MCF 10A (cell line): ENCODE data around the gene ATP23. TPM values are rescaled to one million over a fixed set of nuclear protein-coding genes. Genes with fewer than 3 reads are reported as not detected.

Experiments used
- BruUV-seq: library from RNA; stranded (reverse); fragments of 400-500 nt; replicated peaks from 2 replicates; lab custom pipeline; 2021; lab: Mats Ljungman, UMichigan
- CTCF ChIA-PET: fragments of 300-600 bp; sonication (Branson Sonifier 250); formaldehyde crosslinking; extraction: SDS; loops from one replicate; lab custom pipeline; 2021; ENCODE audit warnings: antibody characterized with exemption, inconsistent platforms; lab: Yijun Ruan, JAX
- POLR2A ChIA-PET: fragments of 300-600, 350-650 bp; sonication (Branson Sonifier 250); formaldehyde crosslinking; extraction: SDS; loops from one replicate; lab custom pipeline; 2020; ENCODE audit warnings: antibody characterized with exemption, inconsistent platforms; lab: Yijun Ruan, JAX
- DNase-seq: peaks from one replicate; pipeline ENCODE4 v3.0.0-alpha.2; 2018; ENCODE audit not compliant: unreplicated experiment
- H3K27ac Mint-ChIP-seq: one replicate; pipeline ENCODE4 v1.8.0; 2022; ENCODE audit warnings: mild to moderate bottlenecking, low read depth, mixed read lengths; ENCODE audit not compliant: unreplicated experiment
- H3K27me3 Mint-ChIP-seq: one replicate; pipeline ENCODE4 v1.8.0; 2022; ENCODE audit warnings: mixed read lengths; ENCODE audit not compliant: insufficient read depth, unreplicated experiment
- H3K36me3 Mint-ChIP-seq: one replicate; pipeline ENCODE4 v1.8.0; 2022; ENCODE audit warnings: mild to moderate bottlenecking, moderate library complexity, mixed read lengths; ENCODE audit not compliant: insufficient read depth, unreplicated experiment
- H3K4me1 Mint-ChIP-seq: one replicate; pipeline ENCODE4 v1.8.0; 2022; ENCODE audit warnings: mixed read lengths; ENCODE audit not compliant: insufficient read depth, unreplicated experiment
- H3K4me3 Mint-ChIP-seq: one replicate; pipeline ENCODE4 v1.8.0; 2022; ENCODE audit warnings: mild to moderate bottlenecking, moderate library complexity, mixed read lengths; ENCODE audit not compliant: unreplicated experiment
- H3K9me3 Mint-ChIP-seq: one replicate; pipeline ENCODE4 v1.8.0; 2022; ENCODE audit warnings: mixed read lengths; ENCODE audit not compliant: unreplicated experiment
- CTCF ChIP-seq: fragments of 200-600 bp; IDR thresholded peaks from one replicate; pipeline ENCODE4 v1.8.0; 2022; ENCODE audit warnings: antibody characterized with exemption, mild to moderate bottlenecking; ENCODE audit not compliant: unreplicated experiment
- intact Hi-C: fragments of 100-400 bp; cut with micrococcal nuclease; formaldehyde crosslinking; loops from 2 replicates; pipeline ENCODE4 v1.14.1; 2022
- total RNA-seq: library from RNA; stranded (reverse); gene quantifications from 2 replicates; pipeline ENCODE4 v1.2.3, GENCODE V29; 2022

The ATP23 gene
- total RNA-seq, 1 experiment from 2014 or later = 3.0 TPM

DNA sequence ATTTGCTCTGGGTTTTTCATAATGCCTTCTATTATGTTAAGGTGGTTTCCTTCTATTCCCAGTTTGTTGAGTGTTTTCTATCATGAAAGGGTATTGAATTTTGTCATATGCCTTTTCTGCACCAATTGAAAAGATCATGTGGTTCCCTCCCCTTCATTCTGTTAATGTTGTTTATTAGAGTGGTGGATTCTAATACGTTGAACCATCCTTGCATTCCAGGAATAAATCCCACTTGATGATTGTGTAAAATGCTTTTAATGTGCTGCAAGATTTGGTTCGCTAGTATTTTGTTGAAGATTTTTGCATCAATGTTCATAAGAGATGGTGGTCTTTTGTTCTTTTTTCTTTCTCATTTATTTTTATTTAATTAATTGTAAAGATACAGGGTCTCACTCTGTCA, 55.2 kb downstream of the ATP23 start:
- Mint-ChIP-seq H3K27me3 (no peaks in the 10 kb centered on the region), H3K4me1 (peaks cover 7% of the 10 kb centered on the region), H3K27ac (no peak overlapping the region), H3K4me3 (no peak overlapping the region), H3K9me3 (peaks cover 18% of the 10 kb centered on the region), H3K36me3 (no peaks in the 10 kb centered on the region)
- no TSS peak for BruUV-seq
- ChIA-PET CTCF (interaction anchor here (0.7 kb wide), 1 partner anchor 1333 kb away, joined by 3 read pairs; no protein-coding TSS in a partner anchor), POLR2A (no interaction called here)
- no peak for DNase-seq
- TF ChIP-seq CTCF = no peak
- intact Hi-C loops = no loop called here

GRCh38 chr12:57998251-57998650, 56.9 kb downstream of the ATP23 start:
- intact Hi-C loops = no loop called here
- peaks cover 7% of the 10 kb centered on the region for H3K4me1 Mint-ChIP-seq

GRCh38 chr12:58000499-58000898, 59.1 kb downstream of the ATP23 start:
- H3K9me3 Mint-ChIP-seq = peaks cover 25% of the 10 kb centered on the region
- no peak for DNase-seq
- H3K4me3 Mint-ChIP-seq = no peak overlapping the region
- H3K4me1 Mint-ChIP-seq = no peaks in the 10 kb centered on the region
- no TSS peak for BruUV-seq
- intact Hi-C loops = no loop called here
- H3K27ac Mint-ChIP-seq = no peak overlapping the region
- no peak for TF ChIP-seq CTCF
- CTCF ChIA-PET = interaction anchor here (0.5 to 1.6 kb wide), 3 partner anchors 11 to 1150 kb away, joined by 3 to 4 read pairs (median 3); no protein-coding TSS in a partner anchor
- no peaks in the 10 kb centered on the region for H3K36me3 Mint-ChIP-seq
- POLR2A ChIA-PET = interaction anchor here (0.6 kb wide), 1 partner anchor 403 kb away, joined by 4 read pairs; no protein-coding TSS in a partner anchor
- no peaks in the 10 kb centered on the region for H3K27me3 Mint-ChIP-seq

More at GRCh38 chr12:57998251-57998650, 56.9 kb downstream of the ATP23 start:
- no TSS peak for BruUV-seq
- no peak overlapping the region for H3K4me3 Mint-ChIP-seq
- DNase-seq = no peak
- ChIA-PET CTCF (interaction anchor here (0.7 kb wide), 1 partner anchor 1191 kb away, joined by 3 read pairs; no protein-coding TSS in a partner anchor), POLR2A (no interaction called here)
- H3K36me3 Mint-ChIP-seq = no peaks in the 10 kb centered on the region
- no peaks in the 10 kb centered on the region for H3K27me3 Mint-ChIP-seq
- H3K9me3 Mint-ChIP-seq = peaks cover 18% of the 10 kb centered on the region
- H3K27ac Mint-ChIP-seq = no peak overlapping the region
- no peak for TF ChIP-seq CTCF

GRCh38 chr12:58007875-58008274, 66.5 kb downstream of the ATP23 start:
- ChIA-PET CTCF (interaction anchor here (0.5 to 1.3 kb wide), 3 partner anchors 8 to 1142 kb away, joined by 3 to 5 read pairs (median 3); no protein-coding TSS in a partner anchor), POLR2A (no interaction called here)
- Mint-ChIP-seq H3K4me1 (no peaks in the 10 kb centered on the region), H3K27ac (no peak overlapping the region), H3K4me3 (no peak overlapping the region), H3K9me3 (peaks cover 8% of the 10 kb centered on the region), H3K36me3 (no peaks in the 10 kb centered on the region), H3K27me3 (no peaks in the 10 kb centered on the region)
- no peak for DNase-seq
- intact Hi-C loops = no loop called here
- no TSS peak for BruUV-seq
- TF ChIP-seq CTCF = no peak
